ENCODE results near the gene ARHGEF11.

- TF ChIP-seq CTCF (IDR thresholded peaks at IDR 0.05; ENCODE audit: borderline replicate concordance, extremely low read depth, low read length, poor library complexity, severe bottlenecking) (no peak), EZH2 (IDR thresholded peaks at IDR 0.05; ENCODE audit: borderline replicate concordance, low read depth, low read length, severe bottlenecking) (no peak)
Observed at GRCh38 chr1:156894711-156895454, 150.7 kb downstream of the ARHGEF11 start.

Data from DND-41 (cell line).